Neural progenitor cell (in vitro differentiated cells): ENCODE results near the gene LIPC.

Experiments used
- CTCF ChIP-seq: fragments of 200-600 bp; sonication (generic); IDR thresholded peaks from 2 replicates; pipeline ENCODE4 v1.5.1; 2017; ENCODE audit warnings: antibody characterized with exemption, mild to moderate bottlenecking
- EZH2phosphoT487 ChIP-seq: fragments of 200-600 bp; sonication (generic); IDR thresholded peaks from 2 replicates; pipeline ENCODE4 v1.6.1; 2017; ENCODE audit warnings: antibody characterized with exemption

GRCh38 chr15:58608129-58608590 lies 176.4 kb downstream of the LIPC start:
- TF ChIP-seq CTCF (no peak), EZH2phosphoT487 (no peak)
